ENCODE results near the gene WDR82.

- peak; percentile 31 to 39; a peak in 3 of 4 replicates for TF ChIP-seq CTCF (conservative IDR thresholded peaks at IDR 0.05; ENCODE audit: low read depth in 2 of 2)
- no peak for TF ChIP-seq EZH2 (IDR thresholded peaks at IDR 0.05; ENCODE audit: low read depth, unreplicated experiment)
- no peak for TF ChIP-seq JUNB (IDR thresholded peaks at IDR 0.05; ENCODE audit: unreplicated experiment)
- peak; percentile 98 for TF ChIP-seq POLR2AphosphoS5 (IDR thresholded peaks at IDR 0.05; ENCODE audit: low read depth)
- TF ChIP-seq, protein P1, sequence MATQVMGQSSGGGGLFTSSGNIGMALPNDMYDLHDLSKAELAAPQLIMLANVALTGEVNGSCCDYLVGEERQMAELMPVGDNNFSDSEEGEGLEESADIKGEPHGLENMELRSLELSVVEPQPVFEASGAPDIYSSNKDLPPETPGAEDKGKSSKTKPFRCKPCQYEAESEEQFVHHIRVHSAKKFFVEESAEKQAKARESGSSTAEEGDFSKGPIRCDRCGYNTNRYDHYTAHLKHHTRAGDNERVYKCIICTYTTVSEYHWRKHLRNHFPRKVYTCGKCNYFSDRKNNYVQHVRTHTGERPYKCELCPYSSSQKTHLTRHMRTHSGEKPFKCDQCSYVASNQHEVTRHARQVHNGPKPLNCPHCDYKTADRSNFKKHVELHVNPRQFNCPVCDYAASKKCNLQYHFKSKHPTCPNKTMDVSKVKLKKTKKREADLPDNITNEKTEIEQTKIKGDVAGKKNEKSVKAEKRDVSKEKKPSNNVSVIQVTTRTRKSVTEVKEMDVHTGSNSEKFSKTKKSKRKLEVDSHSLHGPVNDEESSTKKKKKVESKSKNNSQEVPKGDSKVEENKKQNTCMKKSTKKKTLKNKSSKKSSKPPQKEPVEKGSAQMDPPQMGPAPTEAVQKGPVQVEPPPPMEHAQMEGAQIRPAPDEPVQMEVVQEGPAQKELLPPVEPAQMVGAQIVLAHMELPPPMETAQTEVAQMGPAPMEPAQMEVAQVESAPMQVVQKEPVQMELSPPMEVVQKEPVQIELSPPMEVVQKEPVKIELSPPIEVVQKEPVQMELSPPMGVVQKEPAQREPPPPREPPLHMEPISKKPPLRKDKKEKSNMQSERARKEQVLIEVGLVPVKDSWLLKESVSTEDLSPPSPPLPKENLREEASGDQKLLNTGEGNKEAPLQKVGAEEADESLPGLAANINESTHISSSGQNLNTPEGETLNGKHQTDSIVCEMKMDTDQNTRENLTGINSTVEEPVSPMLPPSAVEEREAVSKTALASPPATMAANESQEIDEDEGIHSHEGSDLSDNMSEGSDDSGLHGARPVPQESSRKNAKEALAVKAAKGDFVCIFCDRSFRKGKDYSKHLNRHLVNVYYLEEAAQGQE (IDR thresholded peaks at IDR 0.05; ENCODE audit: unreplicated experiment), result no peak
- TF ChIP-seq NANOG (IDR thresholded peaks at IDR 0.05; ENCODE audit: borderline replicate concordance), result no peak
- no peak for TF ChIP-seq EZH2phosphoT487 (IDR thresholded peaks at IDR 0.05; ENCODE audit: unreplicated experiment)
- no peak for TF ChIP-seq ZNF114 (CRISPR knock-in tag; IDR thresholded peaks at IDR 0.05)
Observed at GRCh38 chr3:52238761-52239701, 39.4 kb downstream of the WDR82 start, which contains the start of gene TWF2.

Data from GM23338 (cell line).